Measurements from ENCODE around the gene SYT2. TPM values are rescaled to one million over a fixed set of nuclear protein-coding genes. Genes with fewer than 3 reads are reported as not detected.
"Not testable (repeated sequence)": the region's sequence is repeated elsewhere in the genome, so short reads cannot be mapped to it uniquely, and the experiment has no call there.

The SYT2 gene
- total and polyA plus RNA-seq, 2 donors (not counting 1 experiment from before 2014, with no cell fraction given): 0.03 TPM; not detected in 1

GRCh38 chr1:202619505-202619904, 90.7 kb downstream of the SYT2 start:
- Histone ChIP-seq H3K9ac (ENCODE audit: insufficient read depth, low read length) (no peak overlapping the region), H3K4me2 (ENCODE audit: extremely low read depth, insufficient read depth, low read length) (no peak overlapping the region), H2AFZ (ENCODE audit: low read length) (no peak overlapping the region), H3K4me1 (ENCODE audit: control insufficient read depth, extremely low read depth, insufficient read depth, low read length) (peaks cover 20% of the 10 kb centered on the region), H3K9me3 (ENCODE audit: control insufficient read depth, insufficient read depth, low read depth, low read length) (no peaks in the 10 kb centered on the region), H3K27ac (ENCODE audit: insufficient read depth, low read length) (no peak overlapping the region), H3K4me3 (replicated peaks in 1 of 4; ENCODE audit: control extremely low read depth in 1 of 4, insufficient read depth in 1 of 4, low read depth in 3 of 4, low read length in 4 of 4) (no peak overlapping the region), H3K36me3 (ENCODE audit: control insufficient read depth, insufficient read depth, low read length) (no peaks in the 10 kb centered on the region), H4K20me1 (ENCODE audit: control insufficient read depth, extremely low read depth, insufficient read depth, low read length) (no peaks in the 10 kb centered on the region), H3K79me2 (ENCODE audit: control insufficient read depth, insufficient read depth, low read length) (no peaks in the 10 kb centered on the region), H3K27me3 (ENCODE audit: control insufficient read depth, insufficient read depth, low read length) (no peaks in the 10 kb centered on the region)
- no peak for DNase-seq (ENCODE audit: low read depth in 2 of 2)
- no peak for TF ChIP-seq EZH2 (IDR thresholded peaks at IDR 0.05; ENCODE audit: low read length, missing control alignments)
- TF ChIP-seq, protein P1, sequence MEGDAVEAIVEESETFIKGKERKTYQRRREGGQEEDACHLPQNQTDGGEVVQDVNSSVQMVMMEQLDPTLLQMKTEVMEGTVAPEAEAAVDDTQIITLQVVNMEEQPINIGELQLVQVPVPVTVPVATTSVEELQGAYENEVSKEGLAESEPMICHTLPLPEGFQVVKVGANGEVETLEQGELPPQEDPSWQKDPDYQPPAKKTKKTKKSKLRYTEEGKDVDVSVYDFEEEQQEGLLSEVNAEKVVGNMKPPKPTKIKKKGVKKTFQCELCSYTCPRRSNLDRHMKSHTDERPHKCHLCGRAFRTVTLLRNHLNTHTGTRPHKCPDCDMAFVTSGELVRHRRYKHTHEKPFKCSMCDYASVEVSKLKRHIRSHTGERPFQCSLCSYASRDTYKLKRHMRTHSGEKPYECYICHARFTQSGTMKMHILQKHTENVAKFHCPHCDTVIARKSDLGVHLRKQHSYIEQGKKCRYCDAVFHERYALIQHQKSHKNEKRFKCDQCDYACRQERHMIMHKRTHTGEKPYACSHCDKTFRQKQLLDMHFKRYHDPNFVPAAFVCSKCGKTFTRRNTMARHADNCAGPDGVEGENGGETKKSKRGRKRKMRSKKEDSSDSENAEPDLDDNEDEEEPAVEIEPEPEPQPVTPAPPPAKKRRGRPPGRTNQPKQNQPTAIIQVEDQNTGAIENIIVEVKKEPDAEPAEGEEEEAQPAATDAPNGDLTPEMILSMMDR (conservative IDR thresholded peaks at IDR 0.05 in 1 of 2, IDR thresholded peaks at IDR 0.05 in 1 of 2; ENCODE audit: low read depth in 1 of 2, low read length in 2 of 2): no peak

GRCh38 chr1:202619012-202619411, 91.2 kb downstream of the SYT2 start:
- not testable (repeated sequence) for H3K79me2 ChIP-seq (ENCODE audit: control insufficient read depth, insufficient read depth, low read length); H3K9ac ChIP-seq (ENCODE audit: insufficient read depth, low read length); H3K4me2 ChIP-seq (ENCODE audit: extremely low read depth, insufficient read depth, low read length); H3K27me3 ChIP-seq (ENCODE audit: control insufficient read depth, insufficient read depth, low read length); H4K20me1 ChIP-seq (ENCODE audit: control insufficient read depth, extremely low read depth, insufficient read depth, low read length); H3K27ac ChIP-seq (ENCODE audit: insufficient read depth, low read length); H2AFZ ChIP-seq (ENCODE audit: low read length); H3K36me3 ChIP-seq (ENCODE audit: control insufficient read depth, insufficient read depth, low read length); H3K9me3 ChIP-seq (ENCODE audit: control insufficient read depth, insufficient read depth, low read depth, low read length); H3K4me3 ChIP-seq (replicated peaks in 1 of 4; ENCODE audit: control extremely low read depth in 1 of 4, insufficient read depth in 1 of 4, low read depth in 3 of 4, low read length in 4 of 4)
- DNase-seq (ENCODE audit: low read depth in 2 of 2): peak; percentile 28 to 54
- peaks cover 20% of the 10 kb centered on the region for H3K4me1 ChIP-seq (ENCODE audit: control insufficient read depth, extremely low read depth, insufficient read depth, low read length)

DNA sequence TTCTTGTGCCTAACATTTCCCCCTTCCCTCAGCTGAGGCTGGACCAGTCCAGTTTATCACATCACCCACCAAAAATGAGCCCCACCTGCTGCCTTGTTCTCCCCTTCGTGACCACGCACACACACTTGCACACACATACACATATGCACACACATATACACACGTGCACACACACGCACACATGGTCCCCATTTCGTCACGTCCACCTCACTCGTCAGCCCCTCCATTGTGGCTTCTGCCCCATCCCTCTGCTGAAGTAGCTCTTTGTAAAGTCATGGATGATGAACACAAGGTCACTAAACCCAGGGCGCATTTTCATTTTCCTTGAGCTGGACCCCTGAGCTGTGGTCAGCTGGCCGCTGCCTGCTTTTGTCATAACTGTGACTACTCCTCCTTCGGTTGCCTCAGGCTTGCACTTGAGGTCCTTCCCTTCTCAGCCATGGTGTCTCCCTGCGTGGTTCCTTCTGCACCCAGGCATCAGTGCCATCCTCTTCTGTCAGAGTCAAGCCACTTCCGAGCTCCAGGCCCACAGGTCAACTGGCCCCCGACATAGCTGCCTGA, 93.8 kb downstream of the SYT2 start:
- Histone ChIP-seq H3K27ac (ENCODE audit: insufficient read depth, low read length) (no peak overlapping the region), H3K27me3 (ENCODE audit: control insufficient read depth, insufficient read depth, low read length) (no peaks in the 10 kb centered on the region), H3K79me2 (ENCODE audit: control insufficient read depth, insufficient read depth, low read length) (no peaks in the 10 kb centered on the region), H2AFZ (ENCODE audit: low read length) (no peak overlapping the region), H3K4me3 (replicated peaks in 1 of 4; ENCODE audit: control extremely low read depth in 1 of 4, insufficient read depth in 1 of 4, low read depth in 3 of 4, low read length in 4 of 4) (no peak overlapping the region), H3K9me3 (ENCODE audit: control insufficient read depth, insufficient read depth, low read depth, low read length) (no peaks in the 10 kb centered on the region), H3K4me2 (ENCODE audit: extremely low read depth, insufficient read depth, low read length) (no peak overlapping the region), H3K4me1 (ENCODE audit: control insufficient read depth, extremely low read depth, insufficient read depth, low read length) (peaks cover 12% of the 10 kb centered on the region), H3K9ac (ENCODE audit: insufficient read depth, low read length) (no peak overlapping the region), H3K36me3 (ENCODE audit: control insufficient read depth, insufficient read depth, low read length) (no peaks in the 10 kb centered on the region), H4K20me1 (ENCODE audit: control insufficient read depth, extremely low read depth, insufficient read depth, low read length) (no peaks in the 10 kb centered on the region)
- no peak for DNase-seq (ENCODE audit: low read depth in 2 of 2)
- TF ChIP-seq, protein P1 (conservative IDR thresholded peaks at IDR 0.05 in 1 of 2, IDR thresholded peaks at IDR 0.05 in 1 of 2; ENCODE audit: low read depth in 1 of 2, low read length in 2 of 2): no peak
- no peak for TF ChIP-seq EZH2 (IDR thresholded peaks at IDR 0.05; ENCODE audit: low read length, missing control alignments)
